Measurements from ENCODE around the gene TNFAIP2.

Gene TNFAIP2

DNA sequence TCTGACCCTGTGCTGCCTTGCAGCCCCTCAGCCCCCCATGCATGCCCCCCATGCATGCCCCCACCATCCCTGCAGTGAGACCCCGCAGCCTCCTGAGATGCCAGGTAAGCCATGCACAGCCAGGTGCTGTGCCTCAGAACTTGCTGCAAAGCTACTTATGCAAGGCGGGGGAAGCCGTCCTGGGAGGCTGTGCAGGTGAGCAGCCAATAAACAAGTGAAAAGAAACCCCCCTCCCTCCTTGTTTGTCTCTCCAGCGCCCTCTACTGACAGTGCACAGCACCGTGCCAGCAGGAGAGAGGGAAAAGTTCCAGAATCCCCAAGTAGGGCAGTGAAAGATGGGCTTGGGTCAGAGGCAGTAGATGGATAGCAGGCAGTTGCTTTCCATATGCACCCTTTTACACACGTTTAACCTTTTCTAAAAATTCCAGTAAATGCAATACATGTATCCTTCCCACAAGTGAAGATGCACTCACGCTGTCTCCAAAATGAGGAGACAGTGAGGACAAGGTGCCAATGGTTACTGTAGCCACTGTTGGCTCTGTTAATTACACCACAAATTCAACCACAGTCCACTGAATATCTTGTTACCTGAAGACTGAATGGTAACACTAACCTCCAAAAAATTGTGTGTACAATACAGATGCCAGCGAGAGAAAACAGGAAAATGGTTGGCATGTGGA is 18.0 kb downstream of the TNFAIP2 start:
- no peak overlapping the region for H3K4me3 ChIP-seq (ENCODE audit: low read depth, low read length)
- no peak for DNase-seq (ENCODE audit: low read depth, low spot score)
- in situ Hi-C loops (cut with HindIII; ENCODE audit: low sequenced_read_pairs) = no loop called here
- TF ChIP-seq, protein P1, sequence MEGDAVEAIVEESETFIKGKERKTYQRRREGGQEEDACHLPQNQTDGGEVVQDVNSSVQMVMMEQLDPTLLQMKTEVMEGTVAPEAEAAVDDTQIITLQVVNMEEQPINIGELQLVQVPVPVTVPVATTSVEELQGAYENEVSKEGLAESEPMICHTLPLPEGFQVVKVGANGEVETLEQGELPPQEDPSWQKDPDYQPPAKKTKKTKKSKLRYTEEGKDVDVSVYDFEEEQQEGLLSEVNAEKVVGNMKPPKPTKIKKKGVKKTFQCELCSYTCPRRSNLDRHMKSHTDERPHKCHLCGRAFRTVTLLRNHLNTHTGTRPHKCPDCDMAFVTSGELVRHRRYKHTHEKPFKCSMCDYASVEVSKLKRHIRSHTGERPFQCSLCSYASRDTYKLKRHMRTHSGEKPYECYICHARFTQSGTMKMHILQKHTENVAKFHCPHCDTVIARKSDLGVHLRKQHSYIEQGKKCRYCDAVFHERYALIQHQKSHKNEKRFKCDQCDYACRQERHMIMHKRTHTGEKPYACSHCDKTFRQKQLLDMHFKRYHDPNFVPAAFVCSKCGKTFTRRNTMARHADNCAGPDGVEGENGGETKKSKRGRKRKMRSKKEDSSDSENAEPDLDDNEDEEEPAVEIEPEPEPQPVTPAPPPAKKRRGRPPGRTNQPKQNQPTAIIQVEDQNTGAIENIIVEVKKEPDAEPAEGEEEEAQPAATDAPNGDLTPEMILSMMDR (IDR thresholded peaks at IDR 0.05; ENCODE audit: low read depth, low read length) = peak; percentile 77

DNA sequence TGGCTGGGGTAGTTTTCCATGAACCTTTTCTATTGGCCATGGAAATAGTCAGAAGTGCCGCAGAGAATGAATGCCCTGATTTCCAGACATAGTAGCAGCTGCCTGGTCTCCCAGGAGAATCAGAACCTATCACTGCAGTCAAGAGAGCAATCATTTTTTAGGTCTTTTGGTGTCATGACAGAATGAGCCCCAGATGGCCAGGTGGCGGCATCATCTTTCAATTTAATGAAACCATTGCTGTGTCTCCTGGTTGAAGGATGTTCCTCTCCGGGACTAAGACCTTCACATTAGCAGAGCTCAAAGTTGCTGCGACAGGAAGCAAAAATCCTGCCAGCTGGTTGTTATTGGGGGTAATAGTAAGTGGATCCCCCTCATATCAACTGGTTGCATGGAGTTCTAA is 18.8 kb downstream of the TNFAIP2 start:
- no peak overlapping the region for H3K4me3 ChIP-seq (ENCODE audit: low read depth, low read length)
- no peak for DNase-seq (ENCODE audit: low read depth, low spot score)
- TF ChIP-seq, protein P1 (IDR thresholded peaks at IDR 0.05; ENCODE audit: low read depth, low read length) = no peak
- in situ Hi-C loops (cut with HindIII; ENCODE audit: low sequenced_read_pairs) = no loop called here

DNA sequence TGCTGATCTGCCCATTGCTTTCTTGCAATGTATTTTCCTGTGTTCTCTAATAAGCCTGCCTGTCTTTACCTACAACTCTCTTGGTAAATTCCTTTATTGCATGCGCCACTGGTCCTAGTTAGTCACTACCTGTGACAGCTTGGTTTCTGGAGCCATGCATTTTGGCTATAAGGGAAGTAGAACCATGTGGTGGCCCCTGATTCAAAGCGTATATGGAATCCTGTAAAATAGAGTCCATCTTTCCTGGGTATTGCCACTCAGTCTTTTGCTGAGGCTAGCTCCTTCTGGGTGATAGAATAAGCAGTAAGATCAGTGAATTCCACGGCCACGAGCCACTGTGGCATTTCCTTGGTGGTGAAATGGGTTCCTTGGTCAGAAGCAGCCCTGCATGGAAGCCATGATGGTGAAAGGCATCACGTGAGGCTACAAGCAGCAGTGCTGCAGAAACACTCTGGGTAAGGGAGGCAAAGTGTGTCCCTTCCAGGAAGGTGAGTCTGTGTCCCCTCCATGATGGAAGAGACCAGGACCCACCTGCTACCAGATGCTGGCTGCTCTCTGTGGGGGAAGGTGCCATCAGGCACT is 19.6 kb downstream of the TNFAIP2 start:
- no peak overlapping the region for H3K4me3 ChIP-seq (ENCODE audit: low read depth, low read length)
- TF ChIP-seq, protein P1 (IDR thresholded peaks at IDR 0.05; ENCODE audit: low read depth, low read length) = no peak
- in situ Hi-C loops (cut with HindIII; ENCODE audit: low sequenced_read_pairs) = no loop called here
- DNase-seq (ENCODE audit: low read depth, low spot score) = no peak

DNA sequence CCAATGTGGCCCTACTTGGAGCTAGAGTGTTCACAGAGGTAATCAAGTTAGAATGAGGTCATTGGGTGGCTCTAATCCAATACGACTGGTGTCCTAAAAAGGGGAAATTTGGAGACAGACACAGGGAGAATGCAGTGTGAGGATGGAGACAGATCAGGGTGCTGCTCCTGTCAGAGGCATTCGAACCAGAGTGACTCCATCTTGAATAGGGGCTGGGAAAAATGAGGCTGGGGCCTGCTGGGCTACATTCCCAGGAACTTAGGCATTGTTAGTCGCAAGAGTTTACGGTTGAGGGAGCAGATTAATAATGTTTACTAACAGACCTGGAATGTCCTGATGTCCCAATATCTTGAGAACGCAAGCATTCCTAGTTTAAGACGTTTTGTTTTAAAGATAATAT is 20.2 kb downstream of the TNFAIP2 start:
- no peak for DNase-seq (ENCODE audit: low read depth, low spot score)
- in situ Hi-C loops (cut with HindIII; ENCODE audit: low sequenced_read_pairs) = no loop called here
- TF ChIP-seq, protein P1 (IDR thresholded peaks at IDR 0.05; ENCODE audit: low read depth, low read length) = no peak
- no peak overlapping the region for H3K4me3 ChIP-seq (ENCODE audit: low read depth, low read length)

DNA sequence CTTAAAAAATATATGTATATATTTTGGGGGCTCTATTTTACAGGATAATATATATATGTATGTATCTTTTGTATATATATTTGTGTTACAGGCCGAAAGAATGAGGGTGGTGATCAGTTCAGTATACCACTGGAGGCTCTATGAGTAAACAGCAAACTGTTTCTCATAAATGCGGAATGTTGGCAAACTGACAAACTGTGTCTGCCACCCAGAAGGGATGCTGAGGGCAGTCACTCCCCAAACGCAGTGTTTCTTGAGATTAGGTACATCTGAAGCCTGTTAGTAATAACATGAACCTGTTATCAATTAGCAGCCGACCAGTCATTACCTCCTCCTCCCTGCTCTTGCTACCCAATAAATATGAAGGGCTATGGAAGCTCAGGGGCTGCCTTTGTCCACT is 20.8 kb downstream of the TNFAIP2 start:
- DNase-seq (ENCODE audit: low read depth, low spot score) = no peak
- H3K4me3 ChIP-seq (ENCODE audit: low read depth, low read length) = no peak overlapping the region
- TF ChIP-seq, protein P1 (IDR thresholded peaks at IDR 0.05; ENCODE audit: low read depth, low read length) = no peak
- in situ Hi-C loops (cut with HindIII; ENCODE audit: low sequenced_read_pairs) = no loop called here

DNA sequence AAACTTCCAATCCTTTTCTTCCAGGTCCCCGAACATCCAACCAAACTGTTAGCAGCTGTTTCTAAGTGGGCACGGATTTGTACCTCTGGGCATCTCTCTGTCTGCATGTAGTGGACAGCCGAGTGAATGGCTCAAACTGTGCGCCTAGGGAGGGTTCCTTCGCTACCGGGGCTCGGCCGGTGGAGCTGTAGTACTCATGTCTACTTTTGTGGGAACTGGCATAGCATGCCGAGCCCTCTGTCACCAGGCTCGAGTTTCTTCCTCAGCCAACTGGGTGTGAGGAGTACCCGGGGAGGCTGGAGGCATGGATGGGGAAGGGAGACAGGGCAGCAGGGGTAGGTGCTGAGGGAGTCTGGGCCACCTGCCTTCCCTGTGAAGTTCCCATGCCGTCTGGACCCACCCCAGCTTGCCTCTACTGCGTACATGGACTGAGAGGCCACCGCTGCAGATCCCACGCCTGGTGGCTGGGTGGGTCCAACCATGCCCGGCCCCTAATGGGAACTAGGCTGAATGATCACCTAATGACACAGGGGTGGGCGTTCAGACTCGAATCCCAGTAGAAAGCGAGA is 23.0 kb downstream of the TNFAIP2 start:
- in situ Hi-C loops (cut with HindIII; ENCODE audit: low sequenced_read_pairs) = no loop called here
- TF ChIP-seq, protein P1 (IDR thresholded peaks at IDR 0.05; ENCODE audit: low read depth, low read length) = no peak
- no peak for DNase-seq (ENCODE audit: low read depth, low spot score)
- H3K4me3 ChIP-seq (ENCODE audit: low read depth, low read length) = no peak overlapping the region
